A673 (cell line): Measurements from ENCODE around the gene FNDC1. TPM values are rescaled to one million over a fixed set of nuclear protein-coding genes. Genes with fewer than 3 reads are reported as not detected.

Source experiments
- BruUV-seq: library from RNA; stranded (reverse); fragments of 400-500 nt; replicated peaks from 2 replicates; lab custom pipeline; 2021; lab: Mats Ljungman, UMichigan
- CTCF ChIA-PET: fragments of 300-600 bp; sonication (Branson Sonifier 250); formaldehyde crosslinking; loops from one replicate; lab custom pipeline; 2022; ENCODE audit warnings: antibody characterized with exemption; lab: Charles Lee
- POLR2A ChIA-PET: fragments of 300-600 bp; sonication (Branson Sonifier 250); formaldehyde crosslinking; loops from one replicate; lab custom pipeline; 2022; ENCODE audit warnings: antibody characterized with exemption; ENCODE audit not compliant: low non-redundant PET; lab: Charles Lee
- DNase-seq: peaks from one replicate; pipeline ENCODE4 v3.0.0-alpha.2; 2015; ENCODE audit warnings: low spot score
- H3K27ac ChIP-seq: fragments of 200-600 bp; sonication (generic); 2 replicates; pipeline ENCODE4 v1.5.1; 2016; ENCODE audit warnings: mixed run types, low read depth, mild to moderate bottlenecking, mixed read lengths, antibody characterized with exemption, low read length; ENCODE audit not compliant: poor library complexity, severe bottlenecking
- H3K27me3 ChIP-seq: fragments of 200-600 bp; sonication (generic); replicated peaks from 2 replicates; pipeline ENCODE4 v1.6.1; 2017; ENCODE audit warnings: mixed run types, low read depth, mild to moderate bottlenecking, mixed read lengths, antibody characterized with exemption, low read length; ENCODE audit not compliant: insufficient read depth, poor library complexity
- H3K36me3 ChIP-seq: fragments of 200-600 bp; sonication (generic); 2 replicates; pipeline ENCODE4 v1.6.1; 2016; ENCODE audit warnings: mixed run types, mild to moderate bottlenecking, mixed read lengths, antibody characterized with exemption, low read length; ENCODE audit not compliant: insufficient read depth, poor library complexity, severe bottlenecking
- H3K4me1 ChIP-seq: fragments of 200-600 bp; sonication (generic); 2 replicates; pipeline ENCODE4 v1.6.1; 2017; ENCODE audit warnings: mixed run types, mild to moderate bottlenecking, mixed read lengths, antibody characterized with exemption, low read length; ENCODE audit not compliant: insufficient read depth, poor library complexity, severe bottlenecking
- H3K4me3 ChIP-seq: fragments of 200-600 bp; sonication (generic); 2 replicates; pipeline ENCODE4 v1.5.1; 2016; ENCODE audit warnings: low read depth, mixed run types, mild to moderate bottlenecking, mixed read lengths, low read length; ENCODE audit not compliant: poor library complexity, severe bottlenecking
- H3K9me3 ChIP-seq: fragments of 200-600 bp; sonication (generic); 2 replicates; pipeline ENCODE4 v1.6.1; 2016; ENCODE audit warnings: mixed run types, low read depth, mild to moderate bottlenecking, mixed read lengths, antibody characterized with exemption, low read length; ENCODE audit not compliant: poor library complexity, severe bottlenecking
- CTCF ChIP-seq: fragments of 300-800, 200-600 bp; sonication (generic); conservative IDR thresholded peaks from 2 replicates; pipeline ENCODE4 v1.5.1; 2017; ENCODE audit warnings: low read depth, mild to moderate bottlenecking, antibody characterized with exemption, low read length, moderate library complexity, mixed read lengths
- EZH2 ChIP-seq: fragments of 200-600 bp; sonication (generic); IDR thresholded peaks from 2 replicates; pipeline ENCODE4 v1.6.1; 2017; ENCODE audit warnings: borderline replicate concordance, low read depth, mild to moderate bottlenecking, mixed read lengths, antibody characterized with exemption, low read length; ENCODE audit not compliant: poor library complexity, severe bottlenecking
- intact Hi-C: fragments of 100-400 bp; cut with micrococcal nuclease; formaldehyde crosslinking; loops from one replicate; pipeline ENCODE4 v1.10.0; 2022; ENCODE audit not compliant: unreplicated experiment
- total RNA-seq: library from RNA; stranded (reverse); gene quantifications from 2 replicates; pipeline ENCODE4 v1.2.3, GENCODE V29; 2021

Gene FNDC1
- total RNA-seq, 1 experiment from 2014 or later, result not detected

DNA sequence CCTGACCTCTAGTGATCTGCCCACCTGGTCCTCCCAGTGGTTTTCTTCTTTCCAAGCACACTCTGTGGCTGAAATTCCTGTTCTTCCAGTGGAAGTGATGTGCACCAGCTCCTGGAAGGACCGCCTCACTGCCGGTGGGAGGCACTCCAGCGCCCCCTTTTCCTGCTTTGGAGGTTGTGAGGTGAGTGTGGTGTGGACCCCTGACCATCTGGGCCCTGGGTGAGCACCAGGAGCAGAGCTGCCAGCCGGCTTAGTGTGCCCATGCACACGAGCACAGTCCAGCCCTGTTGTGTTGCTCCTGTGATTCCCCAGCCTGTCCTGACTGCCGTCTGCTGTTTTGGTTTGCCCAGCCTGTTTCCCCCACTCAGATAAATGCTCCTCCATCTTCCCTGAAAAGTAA lies 134.6 kb downstream of the FNDC1 start:
- ChIA-PET POLR2A (no interaction called here), CTCF (no interaction called here)
- no TSS peak for BruUV-seq
- Histone ChIP-seq H3K36me3 (no peaks in the 10 kb centered on the region), H3K4me1 (no peaks in the 10 kb centered on the region), H3K4me3 (no peak overlapping the region), H3K27me3 (no peaks in the 10 kb centered on the region), H3K9me3 (no peaks in the 10 kb centered on the region), H3K27ac (no peak overlapping the region)
- DNase-seq, result no peak
- intact Hi-C loops, result no loop called here
- TF ChIP-seq CTCF (no peak), EZH2 (no peak)

- Histone ChIP-seq H3K36me3 (no peaks in the 10 kb centered on the region), H3K9me3 (no peaks in the 10 kb centered on the region), H3K4me3 (no peak overlapping the region), H3K4me1 (no peaks in the 10 kb centered on the region), H3K27ac (no peak overlapping the region), H3K27me3 (no peaks in the 10 kb centered on the region)
- no TSS peak for BruUV-seq
- intact Hi-C loops, result no loop called here
- ChIA-PET POLR2A (no interaction called here), CTCF (no interaction called here)
- no peak for TF ChIP-seq CTCF
- TF ChIP-seq EZH2, result no peak
- no peak for DNase-seq
Observed at GRCh38 chr6:159304641-159305040, 135.4 kb downstream of the FNDC1 start.

- BruUV-seq, result no TSS peak
Observed at GRCh38 chr6:159305159-159305558, 136.0 kb downstream of the FNDC1 start.

More at GRCh38 chr6:159305159-159305558, 136.0 kb downstream of the FNDC1 start:
- no peak overlapping the region for H3K4me3 ChIP-seq
- H3K4me1 ChIP-seq, result no peaks in the 10 kb centered on the region
- POLR2A ChIA-PET, result no interaction called here
- intact Hi-C loops, result no loop called here
- no peak for DNase-seq
- CTCF ChIA-PET, result no interaction called here
- H3K27me3 ChIP-seq, result no peaks in the 10 kb centered on the region
- no peak for TF ChIP-seq CTCF
- no peak for TF ChIP-seq EZH2
- no peaks in the 10 kb centered on the region for H3K9me3 ChIP-seq
- H3K36me3 ChIP-seq, result no peaks in the 10 kb centered on the region
- no peak overlapping the region for H3K27ac ChIP-seq
